GM13977 (cell line): ENCODE measurements around the gene ZFAND2B.
A peak's percentile ranks its signal among the peaks of the same experiment; 100 is the strongest.
"Not testable (repeated sequence)": the region's sequence is repeated elsewhere in the genome, so short reads cannot be mapped to it uniquely, and the experiment has no call there.

Experiments
- DNase-seq: peaks from one replicate; pipeline ENCODE4 v3.0.0; 2012; ENCODE audit warnings: low spot score
- CTCF ChIP-seq: IDR thresholded peaks from 2 replicates; pipeline ENCODE4 v1.5.1; 2012; ENCODE audit warnings: mild to moderate bottlenecking, control low read depth; ENCODE audit not compliant: insufficient read depth; ENCODE audit errors: extremely low read depth, missing control alignments
- in situ Hi-C: fragments of 300-500 bp; cut with MboI; formaldehyde crosslinking; loops from one replicate; pipeline ENCODE4 v1.12.0; 2022; ENCODE audit warnings: low sequenced_read_pairs, low pct_unique_long_range_greater_than_20kb, mixed read lengths, inconsistent platforms; ENCODE audit not compliant: unreplicated experiment

The ZFAND2B gene

DNA sequence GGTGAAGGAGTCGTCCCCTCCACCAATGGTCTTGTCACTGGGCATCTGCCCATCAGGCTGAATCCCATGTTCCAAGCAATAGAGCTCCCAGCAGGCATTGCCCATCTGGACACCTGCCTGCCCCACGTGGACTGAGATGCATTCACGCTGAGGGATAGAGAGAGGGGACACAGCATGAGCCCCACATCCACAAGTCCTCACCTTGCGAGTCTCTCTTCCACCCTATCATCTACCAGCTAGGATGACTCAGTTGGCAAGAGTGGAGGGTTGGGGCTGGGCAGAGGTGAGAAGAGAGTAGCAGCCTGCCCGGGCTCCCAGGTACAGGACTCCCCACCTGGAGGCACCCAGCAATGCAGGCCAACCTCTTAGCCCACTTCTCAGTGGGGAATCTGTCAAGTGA, 45.5 kb downstream of the ZFAND2B start:
- DNase-seq: no peak
- in situ Hi-C loops: no loop called here
- no peak for TF ChIP-seq CTCF

GRCh38 chr2:219252570-219252899, 46.0 kb downstream of the ZFAND2B start:
- DNase-seq: no peak
- TF ChIP-seq CTCF: no peak
- in situ Hi-C loops: no loop called here

DNA sequence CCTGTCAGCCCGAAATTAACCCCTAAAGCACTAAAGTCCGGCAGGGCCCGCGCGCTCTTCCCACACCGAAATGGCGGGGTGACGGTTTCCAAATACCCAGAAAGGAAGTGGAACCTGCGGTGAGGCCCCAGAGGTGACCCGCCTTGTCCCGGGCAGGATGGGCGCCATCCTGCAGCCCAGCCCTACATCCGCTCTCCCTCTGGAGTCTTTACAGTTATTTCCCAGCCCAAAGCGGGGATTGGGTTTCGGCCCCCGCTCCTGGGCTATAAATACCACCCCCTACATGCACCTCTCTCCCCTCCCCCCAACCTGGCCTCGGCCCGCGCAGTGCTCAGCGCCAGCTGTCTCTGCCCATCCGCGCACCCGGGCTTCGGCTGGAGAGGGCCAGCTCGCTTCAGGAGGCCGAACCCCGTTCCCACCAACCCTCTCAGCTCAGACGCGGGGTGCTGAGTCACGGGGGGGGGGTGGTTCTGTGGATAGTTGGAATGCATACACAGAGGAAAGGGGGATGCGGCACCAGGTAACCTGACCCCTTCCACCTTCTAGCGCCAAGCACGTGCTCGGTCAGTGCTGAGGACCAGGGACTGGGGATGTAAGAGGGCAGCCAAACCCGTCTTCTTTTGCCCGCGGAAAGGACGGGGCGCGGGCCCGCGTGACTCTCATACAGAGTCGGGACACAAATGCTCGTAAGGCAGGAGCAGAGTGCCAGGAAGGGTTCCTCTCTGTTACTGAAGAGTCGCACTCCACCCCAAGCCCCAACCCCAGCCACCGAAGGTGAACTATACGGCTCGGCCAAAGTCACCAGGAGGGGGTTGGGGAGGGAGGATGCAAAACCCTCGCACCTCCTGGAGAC, 46.5 kb downstream of the ZFAND2B start, which contains the start of gene TUBA4B:
TUBA4B (plus strand) TSS at position 344 of the 853 bp plus-strand sequence; CDS start at position 509, 165 bp downstream.
- DNase-seq: peak; percentile 49
- in situ Hi-C loops: no loop called here
- no peak for TF ChIP-seq CTCF

DNA sequence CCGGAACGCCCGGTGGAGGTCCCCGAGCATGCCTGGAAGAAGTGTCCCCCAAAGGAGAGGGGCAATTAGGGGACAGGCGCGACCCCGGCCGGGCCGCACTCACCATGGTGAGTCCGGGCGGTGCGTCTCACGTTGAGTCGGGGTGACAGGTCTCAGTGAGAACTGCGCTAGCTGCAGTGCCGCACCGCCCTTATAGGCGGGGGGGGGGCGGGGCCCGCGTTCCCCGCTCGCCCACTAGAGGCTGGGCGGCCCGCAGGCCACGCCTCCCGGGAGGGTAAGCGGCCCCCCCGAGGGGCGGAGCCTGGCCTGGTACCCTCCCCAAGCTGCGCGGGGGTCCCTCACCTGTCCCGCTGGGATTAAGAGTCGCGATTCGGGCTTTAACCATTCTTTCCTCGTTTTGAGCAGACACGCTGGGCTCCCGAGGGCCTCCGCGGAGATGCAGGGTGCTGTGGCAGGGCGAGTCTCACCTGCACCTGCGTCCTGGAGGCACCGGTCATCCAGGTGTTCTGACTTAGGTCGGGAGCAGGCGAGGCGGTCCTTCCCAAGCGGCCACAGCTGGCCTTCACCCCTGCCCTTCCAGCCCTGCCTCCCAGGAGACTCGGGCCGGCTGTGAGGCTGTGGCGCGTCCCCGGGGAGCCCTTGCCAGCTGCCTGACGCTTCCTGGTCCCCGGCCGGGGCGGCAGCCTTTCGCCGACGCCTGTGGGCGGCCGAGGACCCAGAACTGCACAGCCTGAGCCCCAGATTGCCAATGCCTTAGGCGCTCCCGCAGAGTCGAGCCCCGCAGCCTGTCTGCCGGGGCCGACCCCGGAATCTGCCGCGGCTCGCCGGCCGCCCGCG, 47.4 kb downstream of the ZFAND2B start, which contains the start of gene TUBA4A:
TUBA4A (minus strand) TSS at position 166 of the 837 bp plus-strand sequence; CDS start at position 106, 60 bp downstream.
- peak; percentile 98 for DNase-seq
- in situ Hi-C loops: no loop called here
- TF ChIP-seq CTCF: no peak

- in situ Hi-C loops: no loop called here
- TF ChIP-seq CTCF: no peak
- DNase-seq: peak; percentile 56
Measured at GRCh38 chr2:219254590-219255201, 48.1 kb downstream of the ZFAND2B start.

- DNase-seq, in situ Hi-C loops: not testable (repeated sequence)
Measured at GRCh38 chr2:219258942-219259341, 52.4 kb downstream of the ZFAND2B start.
